Measurements from ENCODE around the gene KCTD21.

- TF ChIP-seq REST (IDR thresholded peaks at IDR 0.05; ENCODE audit: insufficient read depth in 1 of 2, low read depth in 2 of 2, low read length in 2 of 2) (no peak), POLR2AphosphoS5 (IDR thresholded peaks at IDR 0.05; ENCODE audit: low read depth, low read length) (no peak), SIN3A (IDR thresholded peaks at IDR 0.05; ENCODE audit: borderline replicate concordance, insufficient read depth, low read length) (no peak)
Observed at GRCh38 chr11:78216021-78216420, 27.6 kb upstream of the KCTD21 start.
